ENCODE data around the gene CFAP90.

CFAP90 gene

GRCh38 chr5:7793895-7794294, 57.0 kb downstream of the CFAP90 start:
- TF ChIP-seq CTCF (IDR thresholded peaks at IDR 0.05; ENCODE audit: control insufficient read depth, extremely low read depth, insufficient read depth) = no peak

GRCh38 chr5:7789567-7789966, 61.4 kb downstream of the CFAP90 start:
- H3K4me3 ChIP-seq (ENCODE audit: low read depth, low read length) = no peak overlapping the region
- no peak for TF ChIP-seq CTCF (IDR thresholded peaks at IDR 0.05; ENCODE audit: control insufficient read depth, extremely low read depth, insufficient read depth)
- no peak for DNase-seq (ENCODE audit: low read depth)

More at GRCh38 chr5:7793895-7794294, 57.0 kb downstream of the CFAP90 start:
- no peak overlapping the region for H3K4me3 ChIP-seq (ENCODE audit: low read depth, low read length)
- no peak for DNase-seq (ENCODE audit: low read depth)

GRCh38 chr5:7787770-7788169, 63.2 kb downstream of the CFAP90 start:
- TF ChIP-seq CTCF (IDR thresholded peaks at IDR 0.05; ENCODE audit: control insufficient read depth, extremely low read depth, insufficient read depth) = no peak
- DNase-seq (ENCODE audit: low read depth) = no peak
- H3K4me3 ChIP-seq (ENCODE audit: low read depth, low read length) = no peak overlapping the region

GRCh38 chr5:7784683-7785380, 66.1 kb downstream of the CFAP90 start:
- no peak for DNase-seq (ENCODE audit: low read depth)
- no peak overlapping the region for H3K4me3 ChIP-seq (ENCODE audit: low read depth, low read length)
- TF ChIP-seq CTCF (IDR thresholded peaks at IDR 0.05; ENCODE audit: control insufficient read depth, extremely low read depth, insufficient read depth) = no peak

- H3K4me3 ChIP-seq (ENCODE audit: low read depth, low read length) = no peak overlapping the region
- DNase-seq (ENCODE audit: low read depth) = no peak
- no peak for TF ChIP-seq CTCF (IDR thresholded peaks at IDR 0.05; ENCODE audit: control insufficient read depth, extremely low read depth, insufficient read depth)
Observed at GRCh38 chr5:7781899-7782298, 69.0 kb downstream of the CFAP90 start.
